SK-N-SH (cell line): ENCODE measurements around the gene TRAF1. TPM values are rescaled to one million over a fixed set of nuclear protein-coding genes. Genes with fewer than 3 reads are reported as not detected.
A peak's percentile ranks its signal among the peaks of the same experiment; 100 is the strongest.

Source experiments
- CTCF ChIA-PET: fragments of 300-600, 350-600 bp; formaldehyde crosslinking; extraction: SDS; loops from one replicate; lab custom pipeline; 2021; lab: Yijun Ruan, JAX
- POLR2A ChIA-PET: fragments of 350-600 bp; sonication (Branson Sonifier 250); formaldehyde crosslinking; extraction: SDS; loops from one replicate; lab custom pipeline; 2020; ENCODE audit warnings: antibody characterized with exemption, inconsistent platforms; lab: Yijun Ruan, JAX
- DNase-seq: peaks from one replicate; pipeline ENCODE4 v3.0.0; 2012
- H2AFZ ChIP-seq: fragments of 200-600 bp; sonication (generic); 2 replicates; pipeline ENCODE4 v1.8.1; 2016; ENCODE audit warnings: antibody characterized with exemption, mild to moderate bottlenecking, low read depth
- H3F3A ChIP-seq: fragments of 200-600 bp; sonication (generic); replicated peaks from 2 replicates; pipeline ENCODE3; 2016; ENCODE audit warnings: antibody characterized with exemption, mild to moderate bottlenecking; ENCODE audit not compliant: insufficient read depth
- H3K27ac ChIP-seq, 2 experiments: fragments of 200-500 bp in 1 of 2; fragments of 200-600 bp in 1 of 2; sonication (Bioruptor generic) in 1 of 2; sonication (generic), shearing (Covaris generic) in 1 of 2; 2 replicates each; pipeline versions ENCODE4 v1.5.1 to v1.6.1; 2014 to 2016; ENCODE audit warnings: low read depth in 2 of 2, inconsistent platforms in 1 of 2, low read length in 1 of 2, mild to moderate bottlenecking in 1 of 2, mixed read lengths in 1 of 2
- H3K27me3 ChIP-seq: fragments of 200-600 bp; sonication (generic), shearing (Covaris generic); 2 replicates; pipeline ENCODE4 v1.6.1; 2016; ENCODE audit warnings: mixed run types; ENCODE audit not compliant: insufficient read depth
- H3K36me3 ChIP-seq, 2 experiments: fragments of 200-500 bp in 1 of 2; fragments of 200-600 bp in 1 of 2; sonication (Bioruptor generic) in 1 of 2; sonication (generic) in 1 of 2; replicated peaks in 1 of 2; 2 replicates each; pipeline versions ENCODE3 to v1.5.1; 2014 to 2016; ENCODE audit warnings: low read length in 1 of 2, mild to moderate bottlenecking in 1 of 2; ENCODE audit not compliant: insufficient read depth in 2 of 2, control insufficient read depth in 1 of 2
- H3K4me1 ChIP-seq, 2 experiments: fragments of 200-500 bp in 1 of 2; fragments of 200-600 bp in 1 of 2; sonication (Bioruptor generic) in 1 of 2; sonication (generic), shearing (Covaris generic) in 1 of 2; 2 replicates each; pipeline versions ENCODE4 v1.5.1 to v1.6.1; 2014 to 2016; ENCODE audit warnings: low read depth in 1 of 2, low read length in 1 of 2, mixed run types in 1 of 2; ENCODE audit not compliant: insufficient read depth in 2 of 2, control insufficient read depth in 1 of 2
- H3K4me2 ChIP-seq: fragments of 200-600 bp; sonication (generic), shearing (Covaris generic); 2 replicates; pipeline ENCODE4 v1.6.1; 2017; ENCODE audit warnings: mixed run types
- H3K4me3 ChIP-seq, 2 experiments: fragments of 200-500 bp in 1 of 2; fragments of 200-600 bp in 1 of 2; sonication (Bioruptor generic) in 1 of 2; sonication (generic), shearing (Covaris generic) in 1 of 2; 2 replicates each; pipeline versions ENCODE4 v1.5.1 to v1.8.1; 2014 to 2016; ENCODE audit warnings: low read depth in 2 of 2, inconsistent platforms in 1 of 2, low read length in 1 of 2, mild to moderate bottlenecking in 1 of 2, mixed read lengths in 1 of 2, moderate library complexity in 1 of 2
- H3K79me2 ChIP-seq: fragments of 200-600 bp; sonication (generic); 2 replicates; pipeline ENCODE4 v1.8.1; 2017; ENCODE audit warnings: mild to moderate bottlenecking; ENCODE audit not compliant: insufficient read depth
- H3K9ac ChIP-seq: fragments of 200-600 bp; sonication (generic); 2 replicates; pipeline ENCODE4 v1.6.1; 2017; ENCODE audit warnings: mixed run types
- H3K9me2 ChIP-seq: fragments of 200-600 bp; sonication (generic); 2 replicates; pipeline ENCODE4 v1.6.1; 2017; ENCODE audit warnings: mixed run types
- H3K9me3 ChIP-seq: fragments of 200-600 bp; sonication (generic); 2 replicates; pipeline ENCODE4 v1.6.1; 2017; ENCODE audit warnings: mixed run types, mild to moderate bottlenecking, moderate library complexity
- H4K20me1 ChIP-seq: fragments of 200-600 bp; sonication (generic); 2 replicates; pipeline ENCODE4 v1.6.1; 2017; ENCODE audit warnings: mild to moderate bottlenecking, mixed run types; ENCODE audit not compliant: insufficient read depth
- CTCF ChIP-seq: fragments of 200-600 bp; sonication (generic); IDR thresholded peaks from 2 replicates; pipeline ENCODE4 v1.6.1; 2017; ENCODE audit warnings: antibody characterized with exemption, mild to moderate bottlenecking, moderate library complexity
- ELF1 ChIP-seq: IDR thresholded peaks from 2 replicates; pipeline ENCODE4 v1.4.0; 2012
- EP300 ChIP-seq, 2 experiments: IDR thresholded peaks; 2 replicates each; pipeline versions ENCODE4 v1.4.0 to v1.6.1; 2012; ENCODE audit warnings: borderline replicate concordance in 1 of 2, low read depth in 1 of 2, low read length in 1 of 2
- EZH2phosphoT487 ChIP-seq: fragments of 200-600 bp; sonication (generic); IDR thresholded peaks from 2 replicates; pipeline ENCODE4 v1.6.1; 2017; ENCODE audit warnings: low read depth, mixed run types, mild to moderate bottlenecking, antibody characterized with exemption, moderate library complexity, borderline replicate concordance
- FOSL2 ChIP-seq: IDR thresholded peaks from 2 replicates; pipeline ENCODE4 v1.4.0; 2012; ENCODE audit warnings: low read depth, mild to moderate bottlenecking, moderate library complexity, borderline replicate concordance
- FOXM1 ChIP-seq: IDR thresholded peaks from 2 replicates; pipeline ENCODE4 v1.4.0; 2012; ENCODE audit warnings: low read depth, mild to moderate bottlenecking
- GABPA ChIP-seq: IDR thresholded peaks from 2 replicates; pipeline ENCODE4 v1.4.0; 2012; ENCODE audit warnings: low read depth, mild to moderate bottlenecking
- GATA2 ChIP-seq: sonication (generic); formaldehyde crosslinking; IDR thresholded peaks from 2 replicates; pipeline ENCODE4 v1.5.0; 2020; ENCODE audit warnings: mild to moderate bottlenecking, missing genetic modification reagents
- IRF3 ChIP-seq: fragments of 150-350 bp; IDR thresholded peaks from 2 replicates; pipeline ENCODE4 v1.6.1; 2016; ENCODE audit warnings: mild to moderate bottlenecking, low read depth, low read length
- JUND ChIP-seq: IDR thresholded peaks from 2 replicates; pipeline ENCODE4 v1.4.0; 2012
- NRF1 ChIP-seq: IDR thresholded peaks from 2 replicates; pipeline ENCODE4 v1.6.1; 2012; ENCODE audit warnings: low read depth, mild to moderate bottlenecking, low read length
- POLR2AphosphoS5 ChIP-seq: IDR thresholded peaks from 2 replicates; pipeline ENCODE4 v1.6.1; 2012; ENCODE audit warnings: low read depth, low read length
- RCOR1 ChIP-seq: fragments of 150-350 bp; IDR thresholded peaks from 2 replicates; pipeline ENCODE4 v1.6.1; 2017; ENCODE audit warnings: antibody characterized with exemption, low read length
- SMC3 ChIP-seq: IDR thresholded peaks from 2 replicates; pipeline ENCODE4 v1.6.1; 2012; ENCODE audit warnings: low read depth, low read length, improper control_type of control experiment
- TAF1 ChIP-seq: IDR thresholded peaks from 2 replicates; pipeline ENCODE4 v1.6.1; 2012; ENCODE audit warnings: low read depth, mild to moderate bottlenecking, low read length, moderate library complexity, borderline replicate concordance
- TCF12 ChIP-seq: IDR thresholded peaks from 2 replicates; pipeline ENCODE4 v1.4.0; 2012
- USF1 ChIP-seq: IDR thresholded peaks from 2 replicates; pipeline ENCODE4 v1.4.0; 2012; ENCODE audit warnings: low read depth, borderline replicate concordance
- WGBS: methylation state at CpG from one replicate; pipeline ENCODE4 v1.1.6; 2017; ENCODE audit warnings: low lambda C conversion rate; 5-methylcytosine and 5-hydroxymethylcytosine counted together
- polyA plus RNA-seq, 3 experiments: library from polyadenylated mRNA; depleted of rRNA; stranded (reverse); fragments of >200 nt; gene quantifications; 2 replicates each; pipeline ENCODE4 v1.2.3, GENCODE V29; 2012
- TF ChIP-seq, protein P1 (sequence below): IDR thresholded peaks from 2 replicates; pipeline ENCODE4 v1.4.0; 2012; ENCODE audit warnings: low read depth, borderline replicate concordance
- TF ChIP-seq, protein P2 (sequence below): fragments of 150-350 bp; IDR thresholded peaks from 2 replicates; pipeline ENCODE4 v1.6.1; 2017; ENCODE audit warnings: antibody characterized with exemption, low read length, low read depth, borderline replicate concordance
- TF ChIP-seq, protein P3 (sequence below): IDR thresholded peaks from 2 replicates; pipeline ENCODE4 v1.6.1; 2012; ENCODE audit warnings: mild to moderate bottlenecking, low read depth, low read length, moderate library complexity

Gene TRAF1
- polyA plus RNA-seq, 1 of the 3 experiments (the other 2 are of a cell fraction): 1.2 TPM

DNA sequence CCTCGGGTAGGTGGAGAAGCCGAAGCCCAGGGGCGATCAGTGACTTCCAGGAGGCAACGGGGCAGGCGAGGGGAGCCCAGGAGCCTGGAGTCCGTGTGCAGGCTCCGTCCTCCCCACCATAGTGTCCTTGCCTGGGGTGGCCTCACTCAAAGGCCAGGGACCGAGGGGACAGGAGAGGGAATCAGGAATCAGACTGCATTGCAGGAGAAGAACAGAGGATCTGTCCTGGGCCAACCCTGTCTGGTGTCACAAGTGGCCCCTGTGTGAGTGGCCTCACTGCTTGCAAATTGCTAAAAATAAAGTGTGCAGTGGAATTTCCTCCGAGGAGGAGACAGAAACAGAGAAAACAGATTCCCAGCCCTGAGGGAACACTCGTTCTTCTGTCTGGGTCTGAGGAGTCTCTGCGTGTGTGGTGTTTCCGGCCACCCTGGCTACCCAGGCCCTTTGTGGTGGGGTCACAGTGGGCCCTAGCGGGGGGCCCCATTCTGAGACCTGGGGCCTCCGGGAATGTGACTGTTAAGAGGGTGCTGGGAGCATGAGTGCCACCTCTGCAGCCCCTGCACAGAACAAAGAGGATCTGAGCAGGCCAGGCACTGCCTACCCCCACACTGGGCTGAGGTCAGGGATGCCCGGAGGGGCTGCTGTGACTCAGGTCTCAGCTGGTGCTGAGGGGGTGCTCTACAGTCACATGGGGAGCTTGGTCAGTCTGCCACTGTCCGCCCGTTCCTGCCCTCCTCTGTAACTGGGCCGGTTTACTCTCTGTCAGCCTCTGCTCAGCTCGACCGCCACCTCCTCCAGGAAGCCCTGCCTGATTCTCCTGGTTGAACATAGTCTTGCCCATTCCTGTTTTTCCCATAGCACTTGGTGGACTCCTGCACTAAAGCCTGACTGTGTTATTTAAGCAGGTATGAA is 7.4 kb downstream of the TRAF1 start:
- H3K36me3 ChIP-seq: no peaks in the 10 kb centered on the region
- no peaks in the 10 kb centered on the region for H4K20me1 ChIP-seq
- CTCF ChIA-PET: interaction anchor here (0.6 to 1.0 kb wide), 5 partner anchors 10 to 401 kb away, joined by 3 read pairs; no protein-coding TSS in a partner anchor
- H3K9me3 ChIP-seq: no peaks in the 10 kb centered on the region
- H2AFZ ChIP-seq: no peak overlapping the region
- H3K27me3 ChIP-seq: no peaks in the 10 kb centered on the region
- 89% methylated on average over 12 of the region's 20 CpGs for WGBS
- no peak overlapping the region for H3K4me3 ChIP-seq
- H3K9me2 ChIP-seq: no peaks in the 10 kb centered on the region
- H3F3A ChIP-seq: peaks cover 5% of the 10 kb centered on the region
- DNase-seq: no peak
- H3K9ac ChIP-seq: no peak overlapping the region
- peaks cover 30 to 79% of the 10 kb centered on the region in 2 experiments for H3K4me1 ChIP-seq
- H3K4me2 ChIP-seq: no peak overlapping the region
- H3K27ac ChIP-seq: peak overlapping the region in 1 of 2 experiments; percentile 92; a peak in 2 of 4 replicates
- POLR2A ChIA-PET: interaction anchor here (1.4 kb wide), 1 partner anchor 17 kb away, joined by 10 read pairs; no protein-coding TSS in a partner anchor
- H3K79me2 ChIP-seq: no peaks in the 10 kb centered on the region
- TF ChIP-seq, protein P1, sequence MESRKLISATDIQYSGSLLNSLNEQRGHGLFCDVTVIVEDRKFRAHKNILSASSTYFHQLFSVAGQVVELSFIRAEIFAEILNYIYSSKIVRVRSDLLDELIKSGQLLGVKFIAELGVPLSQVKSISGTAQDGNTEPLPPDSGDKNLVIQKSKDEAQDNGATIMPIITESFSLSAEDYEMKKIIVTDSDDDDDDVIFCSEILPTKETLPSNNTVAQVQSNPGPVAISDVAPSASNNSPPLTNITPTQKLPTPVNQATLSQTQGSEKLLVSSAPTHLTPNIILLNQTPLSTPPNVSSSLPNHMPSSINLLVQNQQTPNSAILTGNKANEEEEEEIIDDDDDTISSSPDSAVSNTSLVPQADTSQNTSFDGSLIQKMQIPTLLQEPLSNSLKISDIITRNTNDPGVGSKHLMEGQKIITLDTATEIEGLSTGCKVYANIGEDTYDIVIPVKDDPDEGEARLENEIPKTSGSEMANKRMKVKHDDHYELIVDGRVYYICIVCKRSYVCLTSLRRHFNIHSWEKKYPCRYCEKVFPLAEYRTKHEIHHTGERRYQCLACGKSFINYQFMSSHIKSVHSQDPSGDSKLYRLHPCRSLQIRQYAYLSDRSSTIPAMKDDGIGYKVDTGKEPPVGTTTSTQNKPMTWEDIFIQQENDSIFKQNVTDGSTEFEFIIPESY: no peak
- TF ChIP-seq FOXM1 (no peak), EP300 (IDR thresholded peaks at IDR 0.05; ENCODE audit: borderline replicate concordance in 1 of 2, low read depth in 1 of 2, low read length in 1 of 2) (no peak), FOSL2 (no peak), SMC3 (no peak), NRF1 (no peak), USF1 (no peak), TAF1 (no peak), IRF3 (no peak), EZH2phosphoT487 (no peak), ELF1 (no peak), JUND (no peak), RCOR1 (no peak), POLR2AphosphoS5 (no peak), GATA2 (CRISPR knock-in tag) (no peak), TCF12 (no peak), CTCF (no peak), GABPA (no peak)
- TF ChIP-seq, protein P2, sequence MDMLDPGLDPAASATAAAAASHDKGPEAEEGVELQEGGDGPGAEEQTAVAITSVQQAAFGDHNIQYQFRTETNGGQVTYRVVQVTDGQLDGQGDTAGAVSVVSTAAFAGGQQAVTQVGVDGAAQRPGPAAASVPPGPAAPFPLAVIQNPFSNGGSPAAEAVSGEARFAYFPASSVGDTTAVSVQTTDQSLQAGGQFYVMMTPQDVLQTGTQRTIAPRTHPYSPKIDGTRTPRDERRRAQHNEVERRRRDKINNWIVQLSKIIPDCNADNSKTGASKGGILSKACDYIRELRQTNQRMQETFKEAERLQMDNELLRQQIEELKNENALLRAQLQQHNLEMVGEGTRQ: no peak
- TF ChIP-seq, protein P3, sequence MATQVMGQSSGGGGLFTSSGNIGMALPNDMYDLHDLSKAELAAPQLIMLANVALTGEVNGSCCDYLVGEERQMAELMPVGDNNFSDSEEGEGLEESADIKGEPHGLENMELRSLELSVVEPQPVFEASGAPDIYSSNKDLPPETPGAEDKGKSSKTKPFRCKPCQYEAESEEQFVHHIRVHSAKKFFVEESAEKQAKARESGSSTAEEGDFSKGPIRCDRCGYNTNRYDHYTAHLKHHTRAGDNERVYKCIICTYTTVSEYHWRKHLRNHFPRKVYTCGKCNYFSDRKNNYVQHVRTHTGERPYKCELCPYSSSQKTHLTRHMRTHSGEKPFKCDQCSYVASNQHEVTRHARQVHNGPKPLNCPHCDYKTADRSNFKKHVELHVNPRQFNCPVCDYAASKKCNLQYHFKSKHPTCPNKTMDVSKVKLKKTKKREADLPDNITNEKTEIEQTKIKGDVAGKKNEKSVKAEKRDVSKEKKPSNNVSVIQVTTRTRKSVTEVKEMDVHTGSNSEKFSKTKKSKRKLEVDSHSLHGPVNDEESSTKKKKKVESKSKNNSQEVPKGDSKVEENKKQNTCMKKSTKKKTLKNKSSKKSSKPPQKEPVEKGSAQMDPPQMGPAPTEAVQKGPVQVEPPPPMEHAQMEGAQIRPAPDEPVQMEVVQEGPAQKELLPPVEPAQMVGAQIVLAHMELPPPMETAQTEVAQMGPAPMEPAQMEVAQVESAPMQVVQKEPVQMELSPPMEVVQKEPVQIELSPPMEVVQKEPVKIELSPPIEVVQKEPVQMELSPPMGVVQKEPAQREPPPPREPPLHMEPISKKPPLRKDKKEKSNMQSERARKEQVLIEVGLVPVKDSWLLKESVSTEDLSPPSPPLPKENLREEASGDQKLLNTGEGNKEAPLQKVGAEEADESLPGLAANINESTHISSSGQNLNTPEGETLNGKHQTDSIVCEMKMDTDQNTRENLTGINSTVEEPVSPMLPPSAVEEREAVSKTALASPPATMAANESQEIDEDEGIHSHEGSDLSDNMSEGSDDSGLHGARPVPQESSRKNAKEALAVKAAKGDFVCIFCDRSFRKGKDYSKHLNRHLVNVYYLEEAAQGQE: no peak
